Measurements from ENCODE around the gene NBL1.
"Not testable (repeated sequence)": the region's sequence is repeated elsewhere in the genome, so short reads cannot be mapped to it uniquely, and the experiment has no call there.

NBL1 gene

DNA sequence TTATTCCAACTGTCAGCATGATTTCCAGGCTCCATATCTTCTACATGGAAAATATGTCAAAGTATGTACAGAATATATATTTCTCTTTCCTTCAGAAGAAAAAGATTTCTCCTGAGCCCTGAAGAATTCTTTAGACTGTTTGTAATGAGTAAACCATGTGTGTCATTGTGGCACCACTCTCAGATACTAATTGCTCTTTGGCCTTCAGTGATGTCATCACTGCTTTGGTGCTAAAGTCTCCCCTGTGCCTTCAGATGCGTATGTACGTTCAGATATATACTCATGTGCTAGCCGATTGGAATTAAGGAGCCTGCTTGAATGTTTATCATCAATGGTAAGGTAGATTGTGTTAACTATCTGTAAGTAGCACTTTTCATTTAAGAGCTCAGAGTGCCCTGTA, 20.6 kb upstream of the NBL1 start:
- no peak for DNase-seq

DNA sequence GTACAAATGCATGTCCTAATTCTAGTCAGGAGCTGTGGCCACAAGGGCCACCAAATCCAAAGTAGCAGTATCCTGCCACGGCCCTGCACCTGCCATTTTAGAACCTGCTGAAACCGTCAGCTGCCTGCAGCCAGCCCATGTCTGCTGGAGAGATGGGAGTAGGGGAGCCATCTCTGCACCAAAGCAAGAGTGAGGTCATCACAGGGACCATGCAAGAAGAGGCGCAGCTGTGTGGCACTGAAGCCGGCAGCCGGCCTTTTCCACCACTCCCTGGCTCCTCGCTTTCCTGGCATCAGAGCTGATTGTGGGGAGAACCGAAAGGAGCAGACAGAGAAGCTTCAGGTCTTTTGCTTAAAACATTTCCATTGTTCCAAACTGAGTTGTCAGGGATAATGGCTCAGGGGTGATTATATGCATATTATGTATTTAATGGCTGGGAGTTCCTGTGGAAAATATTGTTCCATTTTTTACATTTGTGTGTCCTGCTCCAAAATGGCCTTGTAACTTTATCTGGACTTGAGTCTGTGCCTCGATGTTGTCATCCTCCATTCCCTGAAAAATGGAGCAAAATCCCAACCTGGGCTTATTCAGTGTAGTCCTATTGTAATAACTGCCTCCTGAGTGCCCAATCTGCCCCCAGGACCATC, 18.7 kb upstream of the NBL1 start:
- no peak for DNase-seq

DNA sequence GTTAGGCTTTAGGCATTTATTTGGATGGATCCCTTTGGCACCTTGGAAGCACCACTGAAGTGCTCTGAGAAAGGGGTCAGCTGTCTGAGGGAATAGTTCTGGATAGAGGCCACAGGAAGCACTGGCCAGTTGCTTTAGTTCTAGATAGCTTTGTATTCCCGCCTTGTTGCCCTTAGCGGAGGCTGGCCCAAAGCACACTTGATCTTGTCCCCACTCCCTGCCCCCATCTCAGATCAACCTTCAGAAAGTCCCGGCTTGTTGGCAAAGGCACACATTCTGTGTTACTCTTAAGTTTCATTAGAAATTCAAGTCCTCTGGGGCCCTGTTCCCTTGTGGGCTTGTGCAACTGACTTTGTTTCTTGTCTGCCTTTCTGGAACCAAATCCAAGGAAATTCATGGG, 15.2 kb upstream of the NBL1 start:
- DNase-seq, result no peak

- no peak for DNase-seq
Observed at GRCh38 chr1:19629357-19629756, 14.8 kb upstream of the NBL1 start.

GRCh38 chr1:19630192-19630591, 13.9 kb upstream of the NBL1 start:
- DNase-seq, result not testable (repeated sequence)

DNA sequence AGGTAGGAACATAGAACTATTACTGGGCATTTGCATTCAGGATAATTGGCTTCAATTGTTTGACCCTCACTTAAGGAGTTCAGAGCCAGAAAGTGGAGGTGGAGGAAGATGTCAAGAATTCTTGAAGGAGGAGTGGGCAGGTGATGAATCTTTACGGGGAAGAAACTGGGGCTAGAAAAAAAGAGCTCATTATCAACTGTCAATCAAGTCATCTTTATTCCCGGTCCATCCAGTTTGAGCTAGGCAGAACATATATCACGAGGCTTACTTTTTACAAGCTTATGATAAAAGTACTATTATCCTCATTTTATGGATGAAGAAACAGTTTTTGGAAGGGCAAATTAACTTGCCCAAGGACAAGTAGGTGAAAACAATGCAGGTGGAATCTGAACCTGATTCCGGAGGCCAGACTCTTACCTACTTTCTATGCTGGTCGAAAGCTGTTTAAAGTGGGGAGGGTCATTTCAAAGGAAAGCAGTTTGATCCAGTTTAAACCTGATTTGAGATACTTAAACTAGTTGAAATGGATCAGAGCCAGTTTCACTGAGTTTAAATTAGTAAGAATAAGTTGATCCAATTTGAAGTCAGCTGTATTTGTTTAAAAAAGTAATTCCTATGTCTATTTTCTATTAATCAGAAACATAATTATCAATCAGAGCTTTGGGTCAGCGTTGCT, 13.3 kb upstream of the NBL1 start:
- no peak for DNase-seq

- DNase-seq, result no peak
Observed at GRCh38 chr1:19632211-19632610, 11.9 kb upstream of the NBL1 start.

DNA sequence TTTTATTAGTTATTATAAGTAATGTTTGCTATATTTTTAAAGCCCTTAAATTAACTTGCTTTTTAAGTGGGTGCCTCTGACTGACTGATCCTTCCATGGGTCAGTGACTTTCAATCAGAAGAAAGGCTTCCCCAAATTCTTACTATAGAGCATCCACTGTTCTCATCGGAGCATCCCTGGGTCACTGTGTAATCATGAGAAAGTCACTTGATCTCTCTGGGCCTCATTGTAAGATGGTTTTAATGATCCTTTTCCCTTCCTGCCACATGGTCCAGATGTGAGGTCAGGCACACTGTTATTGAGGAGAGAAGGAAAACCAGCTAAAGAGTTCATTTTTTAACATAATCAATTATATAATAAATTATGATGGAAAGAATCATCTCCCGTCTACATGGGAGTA, 11.0 kb upstream of the NBL1 start:
- DNase-seq, result no peak

GRCh38 chr1:19635064-19635463, 9.0 kb upstream of the NBL1 start:
- DNase-seq, result not testable (repeated sequence)

GRCh38 chr1:19635646-19636045, 8.5 kb upstream of the NBL1 start:
- DNase-seq, result no peak

GRCh38 chr1:19636065-19636464, 8.0 kb upstream of the NBL1 start:
- DNase-seq, result no peak

DNA sequence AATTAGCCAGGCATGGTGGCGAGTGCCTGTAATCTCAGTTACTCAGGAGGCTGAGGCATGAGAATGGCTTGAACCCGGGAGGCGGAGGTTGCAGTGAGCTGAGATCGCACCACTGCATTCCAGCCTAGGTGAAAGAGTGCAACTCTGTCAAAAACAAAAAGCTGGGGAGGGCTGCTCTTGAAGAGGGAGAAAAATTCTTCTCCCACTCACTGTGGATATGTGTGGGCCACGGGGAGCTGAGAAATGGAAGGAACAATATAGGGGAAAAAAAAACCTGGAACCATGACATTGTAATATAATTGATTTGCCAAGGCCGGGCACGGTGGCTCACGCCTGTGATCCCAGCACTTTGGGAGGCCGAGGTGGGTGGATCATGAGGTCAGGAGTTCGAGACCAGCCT, 7.4 kb upstream of the NBL1 start:
- DNase-seq, result not testable (repeated sequence)

- no peak for DNase-seq
Observed at GRCh38 chr1:19637606-19638005, 6.5 kb upstream of the NBL1 start.

DNA sequence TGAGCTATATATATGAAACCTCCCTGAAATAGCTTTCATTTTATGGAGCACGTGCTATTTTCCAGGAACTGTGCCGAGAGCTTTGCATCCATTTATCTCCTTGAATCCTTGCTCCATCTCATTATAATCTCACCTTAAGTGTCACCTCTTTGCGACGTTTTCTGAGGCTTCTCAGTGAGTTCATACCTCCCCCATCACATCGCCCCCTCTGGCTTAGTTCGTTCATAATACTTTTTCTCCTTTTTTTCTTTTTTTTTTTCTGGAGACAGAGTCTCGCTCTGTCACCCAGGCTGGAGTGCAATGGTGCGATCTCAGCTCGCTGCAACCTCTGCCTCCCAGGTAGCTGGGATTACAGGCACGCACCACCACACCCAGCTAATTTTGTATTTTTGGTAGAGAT, 4.9 kb upstream of the NBL1 start:
- DNase-seq, result not testable (repeated sequence)

DNA sequence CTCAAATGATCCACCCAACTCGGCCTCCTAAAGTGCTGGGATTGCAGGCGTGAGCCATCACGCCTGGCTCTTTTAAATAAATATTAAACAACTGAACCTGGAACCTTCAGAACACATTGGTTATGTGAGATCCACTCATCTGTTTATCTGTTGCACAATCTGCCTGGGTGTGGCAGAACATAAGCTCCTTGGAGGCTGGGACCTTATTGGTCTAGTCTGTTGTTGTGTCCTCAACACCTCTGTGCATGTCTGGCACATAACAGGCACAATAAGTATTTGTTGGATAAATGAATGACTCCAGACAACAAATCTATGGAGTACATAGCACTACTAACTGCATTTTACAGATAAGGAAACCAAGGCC, 4.1 kb upstream of the NBL1 start:
- DNase-seq, result no peak

GRCh38 chr1:19640363-19641316, 3.5 kb upstream of the NBL1 start:
- DNase-seq, result peak; percentile 43

- DNase-seq, result no peak
Observed at GRCh38 chr1:19643121-19643520, 990 bp upstream of the NBL1 start.

DNA sequence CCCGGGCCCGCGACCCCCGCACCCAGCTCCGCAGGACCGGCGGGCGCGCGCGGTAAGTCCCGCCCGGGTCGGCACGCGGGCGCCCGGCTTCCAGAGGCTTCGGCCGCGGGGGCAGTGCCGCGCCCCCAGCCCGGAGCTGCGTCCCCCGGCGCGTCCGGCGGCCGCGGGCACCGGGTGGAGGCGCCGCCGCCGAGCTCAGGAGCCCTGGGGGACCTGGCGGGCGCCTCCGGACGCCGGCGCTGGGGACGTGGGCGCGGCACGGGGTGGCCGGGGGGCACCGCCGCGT, 227 bp downstream of the NBL1 start:
- DNase-seq, result no peak

- DNase-seq, result peak; percentile 15
Observed at GRCh38 chr1:19644681-19645410, 735 bp downstream of the NBL1 start.

DNA sequence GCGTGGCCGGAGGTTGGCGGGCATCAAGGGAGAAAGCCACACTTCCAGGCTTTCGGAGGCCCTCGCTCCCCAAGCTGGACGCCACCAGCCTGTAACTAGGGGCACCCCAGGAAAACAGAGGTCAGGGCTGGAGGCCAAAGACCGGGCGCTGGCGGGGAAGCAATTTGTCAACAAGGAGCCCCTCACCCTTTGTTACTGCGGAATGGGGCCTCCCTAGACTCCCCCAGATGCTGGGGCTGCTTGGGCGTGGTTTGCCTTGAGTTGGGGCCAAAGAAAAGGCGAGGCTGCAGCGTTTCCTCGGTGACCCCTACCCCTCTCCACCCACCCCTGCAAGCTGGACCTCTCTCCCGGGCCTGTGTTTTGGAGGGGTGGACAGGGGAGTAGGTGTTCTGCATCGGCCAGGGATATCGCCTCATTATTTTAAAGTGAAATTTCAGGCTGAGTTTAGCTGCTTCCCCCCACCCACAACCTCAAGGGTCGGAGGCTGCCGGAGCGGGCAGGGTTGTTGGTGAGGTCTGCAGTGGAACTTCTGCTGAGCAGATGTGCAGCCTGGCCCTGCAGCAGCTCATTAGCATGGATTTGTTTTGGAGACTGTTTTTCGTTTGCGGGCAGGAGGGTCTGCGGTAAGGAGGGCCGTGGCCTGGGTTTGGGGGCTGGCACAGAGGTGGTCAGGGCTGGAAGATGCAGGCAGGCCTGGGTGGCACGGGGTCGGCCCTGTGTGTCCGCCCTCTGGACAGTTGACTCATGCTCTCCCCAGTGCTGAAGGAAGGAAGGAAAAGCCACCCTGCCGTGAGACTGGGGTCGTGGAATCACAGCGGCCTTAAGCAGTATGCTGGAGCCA, 1.5 kb downstream of the NBL1 start:
- DNase-seq, result no peak

- no peak for DNase-seq
Observed at GRCh38 chr1:19646377-19647319, 2.5 kb downstream of the NBL1 start.

Measured in NCI-H146 (cell line).